ENCODE measurements around the gene EHD2.

The EHD2 gene

DNA sequence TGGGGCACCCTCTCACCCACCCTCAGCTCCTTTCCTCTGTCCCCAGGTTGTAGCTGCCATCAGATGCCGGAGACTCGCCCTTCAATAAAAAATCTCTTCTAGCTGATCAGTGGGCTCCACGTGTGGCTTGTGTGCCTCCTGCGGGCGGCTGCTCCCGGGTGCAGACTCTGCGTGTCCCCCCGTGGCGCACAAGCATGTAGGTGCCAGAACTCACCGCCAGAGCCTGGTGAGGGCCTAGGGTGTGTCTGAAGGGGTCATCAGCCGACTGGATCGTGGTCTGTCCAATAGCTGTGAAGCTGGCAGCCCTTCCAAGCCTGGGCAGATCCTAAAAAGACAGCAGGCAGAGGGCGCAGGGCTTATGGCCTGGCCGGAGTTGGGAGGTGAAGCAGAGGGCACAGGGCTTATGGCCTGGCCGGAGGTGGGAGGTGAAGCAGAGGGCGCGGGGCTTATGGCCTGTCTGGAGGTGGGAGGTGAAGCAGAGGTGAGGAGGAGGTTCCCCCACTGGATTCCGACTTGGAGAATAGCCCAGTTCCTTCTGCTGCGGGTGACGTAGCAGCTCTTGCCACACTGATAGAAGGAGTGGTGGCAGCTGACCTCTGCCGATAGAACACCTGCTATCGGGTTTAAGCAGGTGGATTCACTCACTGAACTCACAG, 43.9 kb downstream of the EHD2 start:
- H3K4me3 ChIP-seq (replicated peaks in 1 of 2; ENCODE audit: low read depth in 2 of 2, low read length in 2 of 2), result no peak overlapping the region
- DNase-seq (ENCODE audit: low read depth in 2 of 2), result no peak
- TF ChIP-seq CTCF (IDR thresholded peaks at IDR 0.05; ENCODE audit: low read depth, low read length), result no peak

DNA sequence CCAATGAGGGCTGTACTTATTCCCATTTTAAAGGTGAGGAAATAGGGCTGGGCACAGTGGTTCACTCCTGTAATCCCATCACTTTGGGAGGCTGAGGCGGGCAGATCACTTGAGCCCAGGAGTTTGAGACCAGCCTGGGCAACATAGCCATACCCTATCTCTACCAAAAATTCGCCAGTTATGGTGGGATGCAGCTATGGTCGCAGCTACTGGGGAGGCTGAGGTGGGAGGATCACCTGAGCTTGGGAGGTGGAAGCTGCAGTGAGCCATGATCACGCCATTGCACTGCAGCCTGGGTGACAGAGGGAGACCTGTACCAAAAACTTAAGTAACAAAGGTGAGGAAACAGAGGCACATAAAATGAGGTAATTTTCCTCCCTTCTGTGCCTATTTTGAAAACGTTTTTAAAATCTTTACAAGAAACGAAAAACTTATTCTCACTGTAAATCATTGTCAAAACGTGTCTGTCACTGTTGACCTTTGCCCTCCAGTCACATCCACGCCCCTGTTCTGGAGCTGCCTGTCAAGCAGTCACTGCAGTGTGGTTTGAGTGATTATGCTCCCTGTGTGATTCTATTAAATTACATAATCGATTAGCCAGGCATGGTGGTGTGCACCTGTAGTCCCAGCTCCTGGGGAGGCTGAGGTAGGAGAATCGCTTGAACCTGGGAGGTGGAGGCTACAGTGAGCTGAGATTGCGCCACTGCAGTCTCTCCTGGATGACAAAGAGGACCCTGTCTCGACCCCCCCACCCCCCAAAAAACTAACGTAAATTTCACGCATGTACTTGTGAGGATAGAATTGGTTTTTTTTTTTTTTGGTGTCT, 44.6 kb downstream of the EHD2 start:
- H3K4me3 ChIP-seq (replicated peaks in 1 of 2; ENCODE audit: low read depth in 2 of 2, low read length in 2 of 2), result no peak overlapping the region
- TF ChIP-seq CTCF (IDR thresholded peaks at IDR 0.05; ENCODE audit: low read depth, low read length), result no peak
- DNase-seq (ENCODE audit: low read depth in 2 of 2), result no peak

DNA sequence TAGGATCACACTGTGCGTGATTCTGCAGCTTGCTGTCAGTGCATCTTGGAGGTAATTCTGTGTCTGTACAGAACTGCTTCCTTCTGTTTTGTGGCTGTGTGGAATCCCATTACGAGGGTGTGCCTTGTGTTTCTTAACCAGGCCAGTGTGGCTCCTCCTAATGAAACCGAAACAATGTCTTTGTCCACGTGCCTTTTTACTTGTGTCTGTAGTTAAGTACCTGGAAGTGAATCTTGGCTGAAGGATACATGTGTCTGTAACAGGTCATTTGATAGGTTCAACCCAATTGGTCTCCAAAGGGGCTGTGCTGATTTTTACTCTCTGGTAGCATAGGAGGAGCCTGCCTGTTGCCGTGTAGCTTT, 45.2 kb downstream of the EHD2 start:
- H3K4me3 ChIP-seq (replicated peaks in 1 of 2; ENCODE audit: low read depth in 2 of 2, low read length in 2 of 2), result no peak overlapping the region
- DNase-seq (ENCODE audit: low read depth in 2 of 2), result no peak
- TF ChIP-seq CTCF (IDR thresholded peaks at IDR 0.05; ENCODE audit: low read depth, low read length), result no peak

DNA sequence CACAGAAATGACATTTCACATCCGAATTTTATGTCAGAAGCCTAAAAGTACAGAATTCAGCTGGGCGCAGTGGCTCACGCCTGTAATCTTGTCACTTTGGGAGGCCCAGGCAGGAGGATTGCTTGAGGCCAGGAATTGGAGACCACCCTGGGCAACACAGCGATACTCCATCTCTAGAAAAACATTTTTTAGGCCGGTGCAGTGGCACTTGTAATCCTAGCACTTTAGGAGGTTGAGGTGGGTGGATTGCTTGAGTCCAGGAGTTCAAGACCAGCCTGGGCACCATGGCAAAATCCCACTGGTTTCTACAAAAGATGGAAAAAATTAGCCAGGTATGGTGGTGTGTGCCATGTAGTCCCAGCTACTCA, 47.4 kb downstream of the EHD2 start:
- DNase-seq (ENCODE audit: low read depth in 2 of 2), result no peak
- no peak overlapping the region for H3K4me3 ChIP-seq (replicated peaks in 1 of 2; ENCODE audit: low read depth in 2 of 2, low read length in 2 of 2)
- TF ChIP-seq CTCF (IDR thresholded peaks at IDR 0.05; ENCODE audit: low read depth, low read length), result no peak

DNA sequence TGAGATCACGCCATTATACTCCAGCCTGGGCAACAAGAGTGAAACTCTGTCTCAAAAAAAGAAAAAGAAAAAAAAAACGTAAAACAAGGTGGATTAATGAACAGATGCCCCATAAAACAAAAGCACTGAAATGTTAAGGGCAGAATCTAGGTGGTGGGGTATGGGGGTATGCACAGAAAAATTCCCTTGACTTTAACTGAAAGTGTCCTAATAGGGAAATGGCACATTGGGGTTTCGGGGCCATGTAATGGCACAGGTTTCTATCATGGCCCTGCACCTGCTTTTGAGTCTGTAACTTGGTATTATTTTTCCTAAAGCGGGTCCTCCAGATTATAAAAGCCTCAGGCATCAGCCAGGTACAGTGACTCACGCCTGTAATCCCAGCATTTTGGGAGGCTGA, 48.3 kb downstream of the EHD2 start:
- TF ChIP-seq CTCF (IDR thresholded peaks at IDR 0.05; ENCODE audit: low read depth, low read length), result no peak
- DNase-seq (ENCODE audit: low read depth in 2 of 2), result no peak

GRCh38 chr19:47762151-47762550, 48.9 kb downstream of the EHD2 start:
- DNase-seq (ENCODE audit: low read depth in 2 of 2), result no peak
- no peak for TF ChIP-seq CTCF (IDR thresholded peaks at IDR 0.05; ENCODE audit: low read depth, low read length)
- H3K4me3 ChIP-seq (replicated peaks in 1 of 2; ENCODE audit: low read depth in 2 of 2, low read length in 2 of 2), result no peak overlapping the region

More for the DNA sequence above, 48.3 kb downstream of the EHD2 start:
- H3K4me3 ChIP-seq (replicated peaks in 1 of 2; ENCODE audit: low read depth in 2 of 2, low read length in 2 of 2), result no peak overlapping the region

All from cardiac fibroblast (primary cell).